NCI-H1048 (cell line): Measurements from ENCODE around the gene EEF2K.
"Not testable (repeated sequence)": the region's sequence is repeated elsewhere in the genome, so short reads cannot be mapped to it uniquely, and the experiment has no call there.

Experiments used
- DNase-seq: peaks from one replicate; lab custom pipeline; 2025; lab: John Stamatoyannopoulos, UW

EEF2K gene

DNA sequence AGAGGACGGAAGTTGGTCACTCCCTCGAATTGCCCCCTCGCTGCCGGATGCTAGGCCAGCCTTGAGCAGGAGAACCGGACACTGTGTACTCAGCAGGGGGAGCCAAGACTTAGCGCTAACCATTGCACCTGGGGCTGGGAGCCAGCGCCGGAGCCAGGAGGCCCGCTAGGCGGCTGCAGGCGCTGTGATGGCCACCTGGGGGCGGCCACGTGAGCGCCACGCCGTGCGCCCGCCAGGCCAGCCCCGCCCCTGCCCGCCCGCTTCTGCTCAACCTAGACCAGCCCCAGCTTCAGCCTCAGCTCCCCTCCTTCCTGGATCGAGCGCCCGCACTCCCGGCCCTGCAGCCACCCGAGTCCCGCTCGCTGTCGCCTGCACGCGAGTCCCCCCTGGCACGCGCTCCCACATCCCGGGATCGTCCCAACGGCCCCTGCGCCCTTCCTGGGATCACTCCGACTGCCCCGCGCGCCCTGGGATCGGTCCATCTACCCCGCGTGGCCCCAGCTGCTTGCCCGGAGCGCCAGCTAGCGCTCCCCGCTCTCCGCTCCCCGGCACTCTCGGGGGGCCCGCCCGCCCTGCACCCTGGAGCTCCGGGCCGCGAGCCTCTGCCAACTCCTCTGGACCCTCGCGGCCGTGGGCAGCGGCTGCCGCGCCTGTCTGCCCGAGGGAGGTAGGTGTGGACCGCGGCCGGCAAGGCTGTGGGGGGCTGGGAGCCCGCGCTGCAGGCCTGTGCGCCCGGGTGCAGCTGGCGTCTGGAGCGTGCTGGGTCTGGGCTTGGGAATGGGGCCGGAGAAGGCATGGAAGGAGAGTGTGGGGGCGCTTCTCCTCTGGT is at the start of gene EEF2K:
EEF2K (plus strand) TSS at position 266 of the 829 bp plus-strand sequence. CDS start 19,452 bp downstream, outside the sequence.
- no peak for DNase-seq

DNA sequence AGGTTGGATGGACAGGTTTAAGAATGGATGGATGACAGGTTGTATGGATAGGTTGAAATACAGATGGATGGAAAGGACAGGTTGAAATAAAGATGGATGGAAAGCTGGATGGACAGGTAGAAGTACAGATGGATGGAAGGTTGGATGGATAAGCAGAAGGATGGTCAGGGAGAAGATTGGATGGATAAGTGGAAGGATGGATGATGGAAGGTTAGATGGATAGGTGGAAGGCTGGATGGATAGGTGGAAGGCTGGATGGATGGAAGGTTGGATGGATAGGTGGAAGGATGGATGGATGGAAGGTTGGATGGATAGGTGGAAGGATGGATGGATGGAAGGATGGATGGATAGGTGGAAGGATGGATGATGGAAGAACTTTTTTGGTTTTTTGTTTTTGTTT is 44.7 kb upstream of the EEF2K start:
- no peak for DNase-seq

DNA sequence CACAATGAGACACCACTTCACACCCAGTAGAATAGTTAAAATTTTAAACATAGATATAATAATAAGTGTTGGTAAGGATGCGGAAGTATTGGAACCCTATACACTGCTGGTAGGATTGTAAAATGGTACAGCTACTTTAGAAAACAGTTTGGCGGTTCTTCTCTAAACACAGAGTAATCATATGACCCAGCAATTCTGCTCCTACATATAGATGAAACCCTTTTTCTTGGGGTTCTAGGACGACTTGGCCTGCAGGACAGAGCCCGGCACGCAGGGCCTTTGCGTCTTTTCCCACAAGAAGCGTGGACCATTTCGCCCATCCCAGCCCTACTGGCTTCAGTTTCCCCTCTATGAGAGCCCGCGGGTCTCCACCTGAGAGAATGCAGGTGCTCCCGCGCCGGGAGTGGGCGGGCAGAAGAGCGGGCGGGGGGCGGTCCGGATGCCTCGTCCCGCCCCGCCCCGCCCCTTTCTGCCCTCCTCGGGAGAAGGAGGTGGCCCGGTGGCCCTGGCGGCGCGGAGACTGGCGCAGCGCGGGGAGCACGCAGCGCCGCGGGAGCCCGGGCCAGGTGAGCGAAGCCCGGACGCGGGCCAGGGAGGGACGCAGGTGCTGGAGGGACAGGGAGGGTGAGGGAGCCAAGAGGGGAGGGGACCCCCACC is 44.0 kb upstream of the EEF2K start, which contains the start of gene SDR42E2:
SDR42E2 (plus strand) TSS at position 508 of the 657 bp plus-strand sequence. CDS start 3,077 bp downstream, outside the sequence.
- DNase-seq, result no peak

DNA sequence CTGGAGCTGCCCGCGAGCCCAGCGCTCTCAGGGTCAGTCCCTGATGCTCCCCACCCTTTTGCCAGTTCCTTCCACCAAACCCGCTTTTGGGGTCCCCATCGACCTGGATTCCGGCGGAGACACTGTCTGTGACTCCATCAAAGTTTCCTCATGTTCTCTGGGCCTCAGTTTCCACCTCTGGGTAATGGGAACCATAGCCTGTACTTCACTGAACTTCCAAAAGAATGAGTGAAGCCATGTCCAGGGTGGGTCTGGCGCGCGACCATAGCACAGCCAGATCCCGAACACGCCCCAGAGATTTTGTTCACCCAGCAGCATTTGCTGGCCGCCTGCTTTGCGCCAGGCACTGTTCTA is 43.4 kb upstream of the EEF2K start:
- DNase-seq, result no peak

DNA sequence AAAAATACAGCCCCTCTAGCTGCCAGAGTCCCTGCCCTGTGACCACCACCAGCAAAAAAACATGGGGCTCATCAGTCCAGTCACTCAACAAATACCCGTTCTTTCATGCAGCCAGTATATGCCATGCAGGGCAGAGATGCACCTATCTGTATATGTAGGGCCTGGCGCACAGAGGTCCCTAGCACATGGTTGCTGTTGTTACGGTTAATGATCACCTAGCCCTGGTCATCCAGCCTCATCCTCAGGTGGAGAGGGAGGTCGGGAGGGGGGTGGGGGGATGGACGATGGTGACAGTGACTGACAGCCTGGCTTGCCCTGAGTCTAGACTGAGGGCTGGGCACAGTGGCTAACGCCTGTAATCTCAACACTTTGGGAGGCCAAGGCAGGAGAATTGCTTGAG is 42.3 kb upstream of the EEF2K start:
- no peak for DNase-seq

DNA sequence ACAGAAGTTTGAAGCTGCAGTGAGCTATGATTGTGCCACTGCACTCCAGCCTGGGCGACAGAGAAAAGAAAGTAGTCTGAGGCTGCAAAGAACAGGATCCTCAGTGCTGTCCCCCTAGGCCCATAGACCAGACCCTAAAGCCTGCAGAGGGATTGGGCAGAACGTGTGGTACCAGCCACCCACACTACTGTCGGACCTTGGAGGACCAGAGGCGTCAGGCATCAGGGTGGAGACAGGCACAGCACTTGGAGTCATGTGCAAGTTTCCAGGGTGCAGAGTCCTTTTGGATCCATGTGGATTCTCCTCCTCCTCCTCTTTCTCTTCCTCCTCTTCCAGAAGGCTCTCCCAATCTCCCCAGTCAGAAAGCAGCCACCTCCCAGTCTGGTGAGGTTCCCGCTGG is 41.6 kb upstream of the EEF2K start:
- no peak for DNase-seq

DNA sequence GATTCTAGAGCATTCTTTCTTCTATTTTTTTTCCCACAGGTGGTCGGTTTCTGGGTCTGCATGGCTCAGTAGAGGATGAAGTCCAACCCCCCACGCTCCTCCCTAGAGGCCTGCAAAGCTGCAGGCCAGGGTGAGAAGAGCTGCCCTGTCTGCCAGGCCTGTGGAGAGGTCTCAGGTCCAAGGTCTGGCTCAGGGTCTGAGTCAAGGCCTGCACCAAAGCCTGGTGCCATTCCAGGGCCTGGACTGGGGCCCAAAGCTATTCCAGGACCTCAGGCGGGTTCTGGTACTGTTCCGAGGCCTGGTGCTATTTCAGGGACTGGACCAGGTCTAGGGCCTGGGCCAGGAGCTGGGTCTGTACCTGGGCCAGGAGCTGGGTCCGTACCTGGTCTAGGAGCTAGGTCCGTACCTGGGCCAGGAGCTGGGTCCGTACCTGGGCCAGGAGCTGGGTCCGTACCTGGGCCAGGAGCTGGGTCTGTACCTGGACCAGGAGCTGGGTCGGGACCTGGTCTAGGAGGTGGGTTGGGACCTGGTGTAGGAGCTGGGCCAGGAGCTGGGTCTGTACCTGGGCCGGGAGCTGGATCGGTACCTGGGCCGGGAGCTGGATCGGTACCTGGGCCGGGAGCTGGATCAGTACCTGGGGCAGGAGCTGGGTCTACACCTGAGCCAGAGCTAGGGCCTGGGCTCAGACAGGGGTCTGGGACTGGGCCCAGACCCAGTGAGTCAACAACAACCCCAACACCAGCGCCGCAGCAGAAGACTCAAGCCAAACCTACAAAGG is 40.4 kb upstream of the EEF2K start:
- no peak for DNase-seq

DNA sequence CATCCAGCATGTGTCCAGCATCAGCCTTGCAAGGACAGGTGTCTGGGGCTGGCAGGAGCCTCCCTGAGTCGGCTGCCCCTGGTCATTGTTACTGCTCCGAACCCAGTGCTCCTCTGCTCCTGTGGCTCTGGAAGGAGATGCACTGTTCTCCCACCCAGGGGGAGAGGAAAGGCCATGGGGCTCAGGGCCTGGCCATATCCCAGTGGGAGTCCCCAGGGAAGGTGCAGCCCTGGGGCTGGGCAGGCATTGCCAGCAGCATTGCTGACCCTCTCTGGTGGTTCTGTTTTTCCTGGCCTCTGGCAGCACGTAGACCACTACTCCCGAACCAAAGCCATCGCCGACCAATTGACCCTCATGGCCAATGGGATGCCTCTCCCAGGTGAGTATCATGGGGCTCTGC is 34.1 kb upstream of the EEF2K start:
- DNase-seq, result no peak

DNA sequence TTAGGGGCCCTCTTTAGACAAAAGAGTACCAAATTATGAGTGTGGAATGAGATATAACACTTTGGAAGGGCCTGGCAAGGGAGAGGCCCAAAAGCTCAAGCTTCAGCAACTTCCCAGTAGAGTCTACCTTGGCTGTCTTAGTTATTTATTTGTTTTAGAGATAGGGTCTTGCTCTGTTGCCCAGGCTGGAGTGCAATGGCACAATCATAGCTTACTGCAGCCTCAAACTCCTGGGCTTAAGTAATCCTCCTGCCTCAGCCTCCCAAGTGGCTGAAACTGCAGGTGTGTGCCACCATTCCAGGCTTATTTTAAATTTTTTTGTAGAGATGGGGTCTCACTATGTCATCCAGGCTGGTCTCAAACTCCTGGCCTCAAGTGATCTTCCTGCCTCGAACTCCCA is 33.4 kb upstream of the EEF2K start:
- not testable (repeated sequence) for DNase-seq

DNA sequence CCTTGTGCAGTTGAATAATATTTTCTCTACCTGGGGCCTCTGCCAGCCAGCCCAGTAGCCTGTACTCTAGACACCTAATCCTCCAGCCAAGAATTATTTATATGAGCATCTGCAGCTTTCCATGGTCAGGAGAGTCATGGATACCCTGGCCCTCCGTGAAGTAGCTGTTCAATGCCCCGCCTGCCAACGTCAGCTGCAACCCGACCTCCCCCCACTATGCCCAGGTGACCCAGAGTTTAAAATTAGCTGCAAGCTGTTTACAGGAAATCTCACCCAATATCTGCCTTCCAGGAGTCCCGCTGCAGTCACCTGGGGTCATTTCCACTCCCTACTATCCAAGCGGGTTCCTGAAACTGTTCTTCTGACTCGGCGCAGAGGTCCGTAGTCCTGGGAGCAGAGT is 31.4 kb upstream of the EEF2K start:
- DNase-seq, result no peak

DNA sequence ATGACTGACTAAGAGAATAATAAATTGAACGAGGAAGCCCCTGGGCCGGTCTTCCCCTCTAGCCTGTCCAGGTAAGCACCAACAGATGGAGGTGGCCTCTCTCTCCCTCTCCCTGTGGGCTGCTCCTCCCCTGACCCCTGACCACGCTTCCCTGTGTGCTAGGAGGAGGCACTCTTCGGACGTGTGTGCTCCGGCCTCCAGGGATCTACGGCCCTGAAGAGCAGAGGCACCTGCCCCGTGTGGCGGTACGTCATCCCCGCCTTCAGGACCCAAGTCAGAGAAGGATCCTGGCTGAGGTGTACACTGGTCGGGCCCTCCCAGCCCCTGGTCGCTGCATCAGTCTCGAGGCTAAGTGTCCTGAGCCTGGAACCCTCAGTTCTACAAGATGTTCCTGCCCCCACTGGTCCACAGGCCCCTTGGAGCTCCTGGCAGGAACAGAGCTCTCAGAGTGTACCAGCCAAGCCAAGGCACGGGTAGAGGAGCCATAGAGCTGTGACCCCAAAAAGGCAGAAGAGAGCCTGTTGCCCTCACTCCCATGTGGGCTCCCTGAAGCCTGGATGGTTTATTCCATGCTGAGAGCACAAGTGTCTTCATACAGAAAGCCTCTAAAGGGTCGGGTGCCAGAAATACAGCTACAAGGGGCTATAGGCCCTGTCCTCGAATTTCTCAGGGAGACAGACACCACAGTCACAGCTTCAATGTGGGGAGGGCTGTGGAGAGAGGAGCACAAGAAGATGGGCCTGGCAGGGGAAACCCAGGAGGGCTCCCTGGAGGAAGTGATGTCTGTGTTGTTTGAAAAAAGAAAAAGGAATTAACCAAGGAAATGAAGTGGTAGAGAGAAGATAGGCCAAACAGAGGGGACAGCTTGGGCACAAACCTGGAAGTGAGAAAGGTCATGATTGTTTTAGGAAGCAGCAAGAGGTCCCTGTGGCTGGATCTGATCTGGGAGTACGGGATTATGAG is 27.8 kb upstream of the EEF2K start:
- DNase-seq, result no peak

DNA sequence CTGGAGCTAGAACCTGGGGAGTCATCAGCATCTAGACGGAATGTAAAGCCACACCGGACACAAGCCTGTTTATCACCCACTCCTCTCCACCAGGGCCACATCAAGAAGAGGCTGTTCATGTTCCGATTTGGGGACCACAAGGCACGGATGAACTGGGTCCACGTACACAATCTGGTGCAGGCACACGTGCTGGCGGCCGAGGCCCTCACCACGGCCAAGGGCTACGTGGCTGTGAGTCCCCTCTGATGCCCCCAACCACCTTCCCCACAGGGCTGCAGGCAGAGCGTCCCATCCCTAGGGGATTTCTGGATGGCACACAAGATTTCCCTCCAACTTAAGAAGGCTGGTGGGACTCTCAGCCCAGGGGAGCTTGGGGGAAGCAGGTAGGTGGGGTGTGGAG is 24.7 kb upstream of the EEF2K start:
- no peak for DNase-seq

DNA sequence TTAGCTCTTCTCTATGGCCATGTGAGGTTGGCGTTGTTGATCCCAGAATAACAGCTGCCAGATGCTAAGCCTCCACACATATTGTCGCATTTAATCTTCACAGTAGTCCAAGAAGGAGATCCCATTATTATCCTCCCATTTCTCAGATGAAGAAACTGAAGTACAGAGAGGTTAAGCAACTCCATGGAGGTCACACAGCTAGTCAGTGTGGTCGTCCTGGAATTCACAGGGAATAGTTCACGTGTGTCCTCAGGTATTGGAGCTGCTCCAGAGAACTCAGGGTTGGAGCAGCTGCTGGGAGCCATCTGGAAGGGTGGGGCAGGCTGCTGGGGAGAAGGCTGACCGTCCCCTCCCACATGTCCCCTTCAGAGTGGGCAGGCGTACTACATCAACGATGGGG is 24.2 kb upstream of the EEF2K start:
- DNase-seq, result no peak

DNA sequence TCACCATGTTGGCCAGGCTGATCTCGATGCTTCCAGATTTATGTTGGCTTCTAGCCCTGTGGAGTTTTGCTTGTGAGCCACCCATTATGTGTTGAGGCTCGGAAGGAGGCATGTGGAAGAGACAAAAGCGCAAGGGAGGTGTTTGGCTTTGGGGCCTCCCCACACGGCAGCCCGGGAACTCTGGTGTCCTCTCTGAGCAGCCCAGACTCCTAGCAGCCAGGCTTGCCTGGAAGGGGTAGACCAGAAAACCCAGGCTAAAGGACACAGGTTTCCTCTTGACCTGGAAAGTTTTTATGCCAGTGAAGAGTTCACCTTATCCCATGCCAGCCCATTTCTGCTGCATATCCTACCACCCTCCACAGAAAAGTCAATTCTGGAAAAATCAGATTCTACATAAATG is 22.7 kb upstream of the EEF2K start:
- no peak for DNase-seq

DNA sequence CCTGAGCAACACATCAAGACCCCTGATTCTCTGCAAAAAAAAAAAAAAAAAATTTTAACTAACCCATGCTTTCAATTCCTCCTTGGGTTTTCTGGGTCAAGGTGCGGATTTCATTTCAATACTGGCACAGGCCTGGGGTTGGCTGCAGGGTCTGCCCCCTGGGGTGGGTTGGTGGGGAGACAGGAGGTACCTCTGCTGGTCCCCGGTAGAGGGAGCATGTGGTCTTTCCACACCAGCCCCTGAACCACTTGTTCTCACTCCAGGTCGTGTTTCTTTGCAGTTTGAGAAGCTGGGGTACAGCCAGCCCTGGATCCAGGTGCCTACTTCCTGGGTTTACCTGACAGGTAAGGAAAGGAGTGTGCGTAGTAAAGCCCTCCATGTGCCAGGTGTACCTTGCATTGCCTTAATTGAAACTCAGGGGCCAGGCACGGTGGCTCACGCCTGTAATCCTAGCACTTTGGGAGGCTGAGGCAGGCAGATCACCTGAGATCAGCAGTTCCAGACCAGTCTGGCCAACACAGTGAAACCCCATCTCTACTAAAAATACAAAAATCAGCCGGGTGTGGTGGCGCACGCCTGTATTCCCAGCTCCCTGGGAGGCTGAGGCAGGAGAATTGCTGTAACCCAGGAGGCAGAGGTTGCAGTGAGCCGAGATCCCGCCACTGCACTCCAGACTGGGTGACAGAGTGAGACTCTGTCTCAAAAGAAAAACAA is 22.0 kb upstream of the EEF2K start:
- no peak for DNase-seq

DNA sequence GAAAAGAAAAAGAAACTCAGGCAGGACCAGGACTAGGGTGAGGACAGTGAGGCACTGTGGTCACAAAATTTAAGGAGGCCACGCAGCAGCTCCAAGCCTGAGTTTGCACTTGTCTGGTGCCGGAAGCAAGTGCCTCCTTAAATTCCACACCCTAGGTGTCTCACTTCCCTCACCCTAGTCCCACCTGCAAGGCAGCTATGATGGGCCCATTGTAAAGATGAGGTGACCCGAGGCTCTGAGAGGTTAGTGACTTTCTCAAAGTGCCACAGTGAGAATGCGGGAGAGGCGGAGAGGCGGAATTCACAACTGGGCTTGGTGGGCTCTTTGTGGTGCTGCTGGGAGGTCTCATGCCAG is 21.5 kb upstream of the EEF2K start:
- no peak for DNase-seq

DNA sequence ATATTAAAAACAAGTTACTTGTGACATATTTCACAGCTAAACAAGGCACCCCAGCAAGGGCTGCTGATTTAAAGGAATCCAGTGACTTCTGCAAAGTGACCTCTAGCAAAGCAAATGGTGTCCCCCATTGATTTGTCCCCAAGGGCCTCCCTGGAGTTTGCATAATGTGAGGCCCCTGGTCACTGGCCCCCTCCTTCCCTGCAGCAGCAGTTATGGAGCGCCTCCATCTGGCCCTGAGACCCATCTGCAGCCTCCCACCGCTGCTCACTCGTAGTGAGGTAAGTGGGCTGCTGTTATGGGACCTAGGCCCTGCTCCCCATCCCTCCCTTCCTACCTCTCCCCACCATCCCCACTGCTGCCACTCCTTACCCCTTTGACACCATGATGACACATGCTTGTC is 19.6 kb upstream of the EEF2K start:
- DNase-seq, result no peak

DNA sequence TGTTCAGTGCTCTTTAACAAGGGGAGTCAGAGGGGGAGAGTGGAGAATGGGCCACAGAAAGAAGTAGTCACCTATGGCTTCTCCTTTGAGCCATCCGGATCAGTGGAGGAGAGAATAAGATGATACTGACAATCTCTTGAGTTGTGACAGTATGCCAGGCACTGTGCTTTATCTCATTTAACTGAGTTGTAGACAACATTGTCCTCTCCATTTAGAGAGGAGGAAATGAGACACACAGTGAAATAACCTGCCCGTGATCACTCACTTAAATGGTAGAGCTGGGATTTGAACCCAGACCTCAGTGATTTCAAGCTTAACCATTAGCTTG is 17.8 kb upstream of the EEF2K start:
- no peak for DNase-seq

DNA sequence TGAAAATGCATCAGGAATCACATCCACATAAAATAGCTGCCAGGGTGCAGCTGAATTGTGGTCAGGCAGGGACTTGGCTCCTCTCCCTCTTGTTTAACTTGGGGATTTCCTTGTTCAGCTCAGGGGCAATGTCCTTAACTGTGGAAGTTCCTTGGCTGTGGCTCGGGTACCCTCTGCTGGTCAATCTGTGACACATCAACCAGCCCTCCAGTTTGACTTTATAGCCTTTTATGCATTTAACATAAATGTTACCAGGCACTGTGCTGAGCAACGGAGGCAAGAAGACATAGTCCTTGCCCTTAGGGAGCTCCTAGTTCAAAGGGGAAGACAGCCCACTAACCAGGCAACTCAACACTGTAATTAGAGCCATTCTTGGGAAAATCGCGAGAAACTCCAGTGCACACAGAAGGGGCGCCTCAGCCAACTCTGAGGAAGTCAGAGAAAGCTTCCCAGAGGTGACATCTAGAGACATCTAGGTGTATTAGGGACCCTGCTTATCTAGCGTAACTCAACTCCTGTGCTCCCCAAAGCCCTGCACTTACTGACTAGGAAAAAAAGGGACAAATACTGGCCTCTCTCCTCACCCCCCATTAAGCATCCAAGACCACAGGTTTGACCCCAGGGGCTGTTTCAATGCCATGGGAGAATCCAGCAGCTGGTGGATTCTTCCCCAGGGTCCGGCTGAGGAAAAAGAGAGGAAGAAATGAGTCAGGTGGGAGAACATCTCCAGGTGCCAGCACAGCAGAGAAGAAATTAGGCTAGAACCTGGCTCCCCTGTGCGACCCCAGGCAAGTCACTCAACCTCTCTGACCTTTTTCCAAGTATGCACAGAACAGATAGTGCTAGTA is 17.3 kb upstream of the EEF2K start:
- DNase-seq, result no peak

DNA sequence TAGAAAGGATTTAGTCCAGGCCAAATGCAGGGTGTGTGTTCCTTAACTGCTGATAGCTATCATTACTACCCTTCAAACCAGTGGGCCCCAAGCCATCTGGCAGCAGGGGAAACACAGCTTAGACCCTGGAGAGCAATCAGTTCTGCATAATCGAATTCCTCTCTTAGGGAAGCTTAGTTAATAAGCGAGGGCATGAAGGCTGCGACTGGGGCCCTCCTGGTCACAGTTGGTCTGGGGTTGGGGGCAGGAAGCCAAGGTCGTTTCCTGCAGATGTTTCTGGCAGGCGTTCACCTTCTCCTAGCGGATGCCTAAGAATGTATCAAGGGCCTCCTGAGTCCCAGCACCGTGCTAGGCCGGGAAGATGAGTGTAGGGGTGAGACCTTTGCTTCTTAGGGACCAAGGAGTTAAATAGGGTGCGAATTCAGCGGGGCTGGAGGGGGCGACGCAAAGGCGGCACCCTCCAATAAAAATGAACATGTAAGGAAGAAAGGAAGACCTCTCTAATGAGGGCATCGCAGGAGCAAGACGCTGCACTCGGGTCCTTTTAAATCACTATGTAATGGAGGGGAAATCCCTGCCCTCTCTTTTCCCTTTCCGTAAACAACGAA is 16.5 kb upstream of the EEF2K start:
- DNase-seq, result no peak
